GM12874 (cell line): ENCODE measurements around the gene RGS17.

Experiments
- CTCF ChIP-seq: IDR thresholded peaks from 2 replicates; pipeline ENCODE4 v1.5.1; 2011; ENCODE audit warnings: low read depth, mild to moderate bottlenecking, control low read depth, low read length, moderate library complexity; ENCODE audit not compliant: insufficient read depth

The RGS17 gene

GRCh38 chr6:153160221-153160620 is 29.1 kb upstream of the RGS17 start:
- no peak for TF ChIP-seq CTCF

GRCh38 chr6:153150752-153151440 is 19.8 kb upstream of the RGS17 start:
- TF ChIP-seq CTCF, result no peak

GRCh38 chr6:153150371-153150751 is 19.3 kb upstream of the RGS17 start:
- no peak for TF ChIP-seq CTCF

- no peak for TF ChIP-seq CTCF
These were observed 18.8 kb upstream of the RGS17 start for GRCh38 chr6:153149891-153150290.

- no peak for TF ChIP-seq CTCF
These were observed 15.3 kb upstream of the RGS17 start for GRCh38 chr6:153146413-153146812.

GRCh38 chr6:153145591-153145990 is 14.5 kb upstream of the RGS17 start:
- TF ChIP-seq CTCF, result no peak

GRCh38 chr6:153143200-153143599 is 12.1 kb upstream of the RGS17 start:
- TF ChIP-seq CTCF, result no peak
